ENCODE data around the gene APOA4.

The APOA4 gene

DNA sequence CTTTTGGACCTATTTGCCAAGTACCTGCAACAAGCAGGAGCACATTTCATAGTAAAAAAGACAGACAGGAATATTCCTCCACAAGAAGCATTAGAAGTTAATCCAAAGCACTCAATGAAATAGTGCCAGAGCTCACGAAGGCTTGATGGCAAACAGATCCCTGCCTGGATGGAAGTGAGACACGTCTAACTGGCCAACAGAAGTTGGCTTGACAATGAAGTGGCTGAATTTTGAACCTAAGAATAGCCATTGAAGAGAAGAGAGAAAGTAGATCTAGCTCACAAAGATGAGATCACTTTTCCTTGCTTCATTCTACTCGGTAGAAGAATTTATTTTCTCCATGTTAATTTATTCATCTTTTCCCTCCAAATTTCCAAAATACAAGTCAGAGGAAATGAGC, 45.0 kb upstream of the APOA4 start:
- Histone ChIP-seq H3K18ac (ENCODE audit: low read length) (no peak overlapping the region), H2BK5ac (ENCODE audit: low read length) (no peak overlapping the region), H4K91ac (ENCODE audit: low read depth, low read length, poor library complexity) (no peak overlapping the region), H3K4me3 (ENCODE audit: low read length in 2 of 2) (no peak overlapping the region), H4K8ac (ENCODE audit: low read depth, low read length) (no peak overlapping the region), H3K4me1 (ENCODE audit: control insufficient read depth in 2 of 2, insufficient read depth in 1 of 2, low read depth in 1 of 2, low read length in 2 of 2) (no peaks in the 10 kb centered on the region), H3K14ac (ENCODE audit: low read length) (no peak overlapping the region), H3K23ac (ENCODE audit: low read depth, low read length, poor library complexity) (no peak overlapping the region), H3K27me3 (ENCODE audit: control insufficient read depth in 3 of 3, insufficient read depth in 3 of 3, low read depth in 1 of 3, low read length in 3 of 3) (no peaks in the 10 kb centered on the region), H3K9me3 (replicated peaks in 1 of 2; ENCODE audit: control insufficient read depth in 2 of 2, insufficient read depth in 1 of 2, low read depth in 1 of 2, low read length in 2 of 2) (no peaks in the 10 kb centered on the region), H2AK5ac (ENCODE audit: low read depth, low read length) (no peak overlapping the region), H2BK120ac (ENCODE audit: low read depth, low read length) (no peak overlapping the region), H3K4me2 (ENCODE audit: insufficient read depth, low read length, poor library complexity, severe bottlenecking) (no peak overlapping the region), H3K36me3 (replicated peaks in 1 of 2; ENCODE audit: control insufficient read depth in 2 of 2, insufficient read depth in 2 of 2, low read length in 2 of 2) (peaks cover 43 to 97% of the 10 kb centered on the region in 2 donors), H3K4ac (ENCODE audit: low read length) (no peak overlapping the region), H3K79me1 (ENCODE audit: low read depth, low read length) (no peaks in the 10 kb centered on the region), H2BK15ac (ENCODE audit: low read length) (no peak overlapping the region), H3K9ac (ENCODE audit: low read depth, low read length, poor library complexity) (no peak overlapping the region), H2BK12ac (ENCODE audit: low read length) (no peak overlapping the region), H3K27ac (replicated peaks; ENCODE audit: low read length) (no peak overlapping the region), H2AFZ (ENCODE audit: low read length) (no peak overlapping the region)
- WGBS, 2 donors (ENCODE audit: extremely low coverage in 2 of 2, insufficient read length in 2 of 2, insufficient replicate concordance in 1 of 2): no CpG with 5 or more reads among the region's 3 CpGs
- DNase-seq (ENCODE audit: low spot score): no peak

DNA sequence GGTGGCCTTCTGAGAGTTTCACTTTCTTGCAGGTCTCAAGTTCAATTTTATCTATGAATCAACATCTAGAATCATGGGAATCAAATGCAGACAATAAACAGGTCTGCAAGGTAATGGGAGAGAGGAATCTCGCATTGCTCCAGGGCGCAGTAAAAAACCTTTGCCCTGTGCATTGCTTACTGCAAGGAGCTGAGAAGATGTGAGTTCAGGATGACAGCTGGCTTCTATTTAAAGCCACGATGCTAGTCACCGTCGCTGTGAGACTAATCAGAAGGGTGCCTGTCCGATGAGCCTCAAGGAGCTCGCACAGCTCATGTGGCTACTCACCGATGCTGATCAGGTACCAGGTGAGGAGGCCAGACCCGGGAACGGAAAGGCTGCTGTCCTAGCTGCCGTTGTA, 44.5 kb upstream of the APOA4 start:
- no peak overlapping the region for H3K9ac ChIP-seq (ENCODE audit: low read depth, low read length, poor library complexity)
- H4K91ac ChIP-seq (ENCODE audit: low read depth, low read length, poor library complexity): no peak overlapping the region
- no peak overlapping the region for H3K4me3 ChIP-seq (ENCODE audit: low read length in 2 of 2)
- H3K27me3 ChIP-seq (ENCODE audit: control insufficient read depth in 3 of 3, insufficient read depth in 3 of 3, low read depth in 1 of 3, low read length in 3 of 3): no peaks in the 10 kb centered on the region
- H3K18ac ChIP-seq (ENCODE audit: low read length): no peak overlapping the region
- no peak overlapping the region for H2BK5ac ChIP-seq (ENCODE audit: low read length)
- H3K9me3 ChIP-seq (replicated peaks in 1 of 2; ENCODE audit: control insufficient read depth in 2 of 2, insufficient read depth in 1 of 2, low read depth in 1 of 2, low read length in 2 of 2): no peaks in the 10 kb centered on the region
- no peaks in the 10 kb centered on the region for H3K4me1 ChIP-seq (ENCODE audit: control insufficient read depth in 2 of 2, insufficient read depth in 1 of 2, low read depth in 1 of 2, low read length in 2 of 2)
- no peak overlapping the region for H2BK12ac ChIP-seq (ENCODE audit: low read length)
- no peak overlapping the region for H3K4ac ChIP-seq (ENCODE audit: low read length)
- no peak overlapping the region for H3K27ac ChIP-seq (replicated peaks; ENCODE audit: low read length)
- H3K23ac ChIP-seq (ENCODE audit: low read depth, low read length, poor library complexity): no peak overlapping the region
- no peak overlapping the region for H3K14ac ChIP-seq (ENCODE audit: low read length)
- WGBS, 2 donors (ENCODE audit: extremely low coverage in 2 of 2, insufficient read length in 2 of 2, insufficient replicate concordance in 1 of 2): no CpG with 5 or more reads among the region's 11 CpGs
- H2BK15ac ChIP-seq (ENCODE audit: low read length): no peak overlapping the region
- DNase-seq (ENCODE audit: low spot score): no peak
- H3K79me1 ChIP-seq (ENCODE audit: low read depth, low read length): no peaks in the 10 kb centered on the region
- peaks cover 40 to 94% of the 10 kb centered on the region in 2 donors for H3K36me3 ChIP-seq (replicated peaks in 1 of 2; ENCODE audit: control insufficient read depth in 2 of 2, insufficient read depth in 2 of 2, low read length in 2 of 2)
- H3K4me2 ChIP-seq (ENCODE audit: insufficient read depth, low read length, poor library complexity, severe bottlenecking): no peak overlapping the region
- H2AFZ ChIP-seq (ENCODE audit: low read length): no peak overlapping the region
- no peak overlapping the region for H2BK120ac ChIP-seq (ENCODE audit: low read depth, low read length)
- no peak overlapping the region for H2AK5ac ChIP-seq (ENCODE audit: low read depth, low read length)
- H4K8ac ChIP-seq (ENCODE audit: low read depth, low read length): no peak overlapping the region

DNA sequence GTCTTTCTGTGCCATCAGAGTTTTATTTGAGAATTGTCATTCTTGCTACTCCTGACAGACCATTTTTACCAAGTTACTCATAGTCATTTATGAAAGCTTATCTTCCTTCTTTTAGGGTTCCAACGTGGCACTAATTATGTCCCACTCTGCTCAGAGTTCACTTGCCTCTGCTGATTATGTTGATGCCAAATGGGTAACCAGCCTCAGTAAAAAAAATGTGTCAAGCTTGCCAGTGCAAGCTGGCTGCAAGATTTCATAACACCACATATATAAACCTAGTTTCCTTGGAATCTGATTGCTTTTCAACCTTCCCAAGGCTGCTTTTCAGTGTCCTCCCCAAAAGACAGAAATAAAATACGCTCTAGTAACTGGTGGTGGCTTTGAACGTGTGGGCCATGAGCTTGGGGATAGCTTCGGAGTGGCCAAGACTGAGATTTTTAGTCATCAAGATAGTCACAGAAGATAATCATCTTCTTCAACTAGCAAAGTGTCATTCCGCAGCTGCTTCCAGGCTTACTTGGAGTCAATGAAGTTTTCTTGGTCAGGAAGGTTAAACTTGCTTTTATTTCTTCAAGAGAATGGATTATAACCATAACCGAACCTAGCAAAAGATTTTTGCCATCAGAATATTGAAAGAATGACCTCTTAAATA, 43.8 kb upstream of the APOA4 start:
- Histone ChIP-seq H3K4me2 (ENCODE audit: insufficient read depth, low read length, poor library complexity, severe bottlenecking) (no peak overlapping the region), H3K4ac (ENCODE audit: low read length) (no peak overlapping the region), H3K14ac (ENCODE audit: low read length) (no peak overlapping the region), H3K36me3 (replicated peaks in 1 of 2; ENCODE audit: control insufficient read depth in 2 of 2, insufficient read depth in 2 of 2, low read length in 2 of 2) (peaks cover 46 to 94% of the 10 kb centered on the region in 2 donors), H3K4me1 (ENCODE audit: control insufficient read depth in 2 of 2, insufficient read depth in 1 of 2, low read depth in 1 of 2, low read length in 2 of 2) (no peaks in the 10 kb centered on the region), H2BK5ac (ENCODE audit: low read length) (no peak overlapping the region), H3K9me3 (replicated peaks in 1 of 2; ENCODE audit: control insufficient read depth in 2 of 2, insufficient read depth in 1 of 2, low read depth in 1 of 2, low read length in 2 of 2) (no peaks in the 10 kb centered on the region), H2BK15ac (ENCODE audit: low read length) (no peak overlapping the region), H3K27me3 (ENCODE audit: control insufficient read depth in 3 of 3, insufficient read depth in 3 of 3, low read depth in 1 of 3, low read length in 3 of 3) (no peaks in the 10 kb centered on the region), H3K18ac (ENCODE audit: low read length) (no peak overlapping the region), H2AK5ac (ENCODE audit: low read depth, low read length) (no peak overlapping the region), H2AFZ (ENCODE audit: low read length) (no peak overlapping the region), H3K9ac (ENCODE audit: low read depth, low read length, poor library complexity) (no peak overlapping the region), H3K4me3 (ENCODE audit: low read length in 2 of 2) (no peak overlapping the region), H3K79me1 (ENCODE audit: low read depth, low read length) (no peaks in the 10 kb centered on the region), H4K8ac (ENCODE audit: low read depth, low read length) (no peak overlapping the region), H4K91ac (ENCODE audit: low read depth, low read length, poor library complexity) (no peak overlapping the region), H2BK120ac (ENCODE audit: low read depth, low read length) (no peak overlapping the region), H2BK12ac (ENCODE audit: low read length) (no peak overlapping the region), H3K23ac (ENCODE audit: low read depth, low read length, poor library complexity) (no peak overlapping the region), H3K27ac (replicated peaks; ENCODE audit: low read length) (no peak overlapping the region)
- no peak for DNase-seq (ENCODE audit: low spot score)
- no CpG with 5 or more reads among the region's 6 CpGs for WGBS, 2 donors (ENCODE audit: extremely low coverage in 2 of 2, insufficient read length in 2 of 2, insufficient replicate concordance in 1 of 2)

DNA sequence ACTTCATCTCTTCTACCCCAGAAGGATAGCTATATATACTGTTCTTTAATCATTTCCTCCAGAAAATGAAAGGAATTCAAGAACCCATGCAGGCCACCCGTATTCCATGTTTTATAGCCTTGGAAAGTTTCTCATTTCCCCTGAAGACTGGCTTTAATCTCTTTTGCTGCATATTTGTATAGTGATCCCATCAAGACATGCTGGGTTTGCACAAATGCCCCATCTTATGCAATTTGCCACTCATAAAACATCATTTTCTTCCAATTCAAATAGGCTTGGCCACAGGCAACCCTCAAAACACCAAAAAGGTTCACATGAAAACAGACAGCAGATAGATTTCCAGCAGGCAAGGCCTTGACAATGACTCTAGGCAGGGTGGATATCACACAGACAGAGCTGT, 42.6 kb upstream of the APOA4 start:
- H3K14ac ChIP-seq (ENCODE audit: low read length): no peak overlapping the region
- no peak overlapping the region for H3K18ac ChIP-seq (ENCODE audit: low read length)
- no peaks in the 10 kb centered on the region for H3K79me1 ChIP-seq (ENCODE audit: low read depth, low read length)
- WGBS, 2 donors (ENCODE audit: extremely low coverage in 2 of 2, insufficient read length in 2 of 2, insufficient replicate concordance in 1 of 2): no CpG with 5 or more reads among the region's 1 CpG
- H2AFZ ChIP-seq (ENCODE audit: low read length): no peak overlapping the region
- no peak overlapping the region for H4K8ac ChIP-seq (ENCODE audit: low read depth, low read length)
- no peak overlapping the region for H3K4ac ChIP-seq (ENCODE audit: low read length)
- no peak overlapping the region for H2BK120ac ChIP-seq (ENCODE audit: low read depth, low read length)
- no peak overlapping the region for H3K4me3 ChIP-seq (ENCODE audit: low read length in 2 of 2)
- H2BK12ac ChIP-seq (ENCODE audit: low read length): no peak overlapping the region
- no peak overlapping the region for H2AK5ac ChIP-seq (ENCODE audit: low read depth, low read length)
- DNase-seq (ENCODE audit: low spot score): no peak
- no peaks in the 10 kb centered on the region for H3K4me1 ChIP-seq (ENCODE audit: control insufficient read depth in 2 of 2, insufficient read depth in 1 of 2, low read depth in 1 of 2, low read length in 2 of 2)
- H3K27ac ChIP-seq (replicated peaks; ENCODE audit: low read length): no peak overlapping the region
- no peak overlapping the region for H4K91ac ChIP-seq (ENCODE audit: low read depth, low read length, poor library complexity)
- no peak overlapping the region for H3K4me2 ChIP-seq (ENCODE audit: insufficient read depth, low read length, poor library complexity, severe bottlenecking)
- H3K9me3 ChIP-seq (replicated peaks in 1 of 2; ENCODE audit: control insufficient read depth in 2 of 2, insufficient read depth in 1 of 2, low read depth in 1 of 2, low read length in 2 of 2): no peaks in the 10 kb centered on the region
- H3K9ac ChIP-seq (ENCODE audit: low read depth, low read length, poor library complexity): no peak overlapping the region
- H2BK5ac ChIP-seq (ENCODE audit: low read length): no peak overlapping the region
- peaks cover 47 to 94% of the 10 kb centered on the region in 2 donors for H3K36me3 ChIP-seq (replicated peaks in 1 of 2; ENCODE audit: control insufficient read depth in 2 of 2, insufficient read depth in 2 of 2, low read length in 2 of 2)
- no peaks in the 10 kb centered on the region for H3K27me3 ChIP-seq (ENCODE audit: control insufficient read depth in 3 of 3, insufficient read depth in 3 of 3, low read depth in 1 of 3, low read length in 3 of 3)
- no peak overlapping the region for H3K23ac ChIP-seq (ENCODE audit: low read depth, low read length, poor library complexity)
- H2BK15ac ChIP-seq (ENCODE audit: low read length): no peak overlapping the region

Measured in neuronal stem cell (in vitro differentiated cells).